ENCODE results near the gene PTTG1.

DNA sequence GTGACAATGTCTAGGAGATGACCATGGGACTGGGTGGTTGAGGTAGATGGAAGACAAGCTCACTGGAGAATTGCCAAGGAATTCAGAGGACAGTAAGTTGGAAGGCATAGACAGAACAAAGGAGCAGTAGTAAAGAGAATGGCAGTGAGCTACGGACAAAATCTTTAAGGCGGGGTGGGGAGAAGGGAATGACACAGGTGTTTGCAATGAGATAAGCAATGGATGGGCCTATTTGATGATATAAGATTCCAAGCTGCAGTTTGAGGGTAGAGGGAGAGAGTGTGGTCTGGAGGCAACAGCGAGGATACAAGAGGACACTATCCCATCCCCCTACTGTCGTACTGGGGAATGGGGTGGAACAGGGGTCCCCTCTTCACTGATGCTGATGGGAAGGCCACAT, 14.4 kb downstream of the PTTG1 start:
- TF ChIP-seq POU2F2 (IDR thresholded peaks at IDR 0.05; ENCODE audit: low read depth, low read length), result no peak
- no peak for TF ChIP-seq POLR2A (IDR thresholded peaks at IDR 0.05; ENCODE audit: low read depth, low read length)
- TF ChIP-seq POLR2AphosphoS5 (IDR thresholded peaks at IDR 0.05; ENCODE audit: low read depth, low read length), result no peak
- TF ChIP-seq TAF1 (IDR thresholded peaks at IDR 0.05; ENCODE audit: low read depth, low read length), result no peak
- no peak for TF ChIP-seq SPI1 (IDR thresholded peaks at IDR 0.05; ENCODE audit: low read depth, low read length)
- TF ChIP-seq PAX5 (IDR thresholded peaks at IDR 0.05; ENCODE audit: insufficient read depth, low read length, severe bottlenecking), result no peak

Data from GM12891 (cell line).